NCI-H446 treated with DMSO at 0.1 percent for 48 hours (cell line): ENCODE measurements around the gene ABCA3.
"Not testable (repeated sequence)": the region's sequence is repeated elsewhere in the genome, so short reads cannot be mapped to it uniquely, and the experiment has no call there.

Experiments used
- DNase-seq: peaks from one replicate; lab custom pipeline; 2025; lab: John Stamatoyannopoulos, UW

Gene ABCA3

DNA sequence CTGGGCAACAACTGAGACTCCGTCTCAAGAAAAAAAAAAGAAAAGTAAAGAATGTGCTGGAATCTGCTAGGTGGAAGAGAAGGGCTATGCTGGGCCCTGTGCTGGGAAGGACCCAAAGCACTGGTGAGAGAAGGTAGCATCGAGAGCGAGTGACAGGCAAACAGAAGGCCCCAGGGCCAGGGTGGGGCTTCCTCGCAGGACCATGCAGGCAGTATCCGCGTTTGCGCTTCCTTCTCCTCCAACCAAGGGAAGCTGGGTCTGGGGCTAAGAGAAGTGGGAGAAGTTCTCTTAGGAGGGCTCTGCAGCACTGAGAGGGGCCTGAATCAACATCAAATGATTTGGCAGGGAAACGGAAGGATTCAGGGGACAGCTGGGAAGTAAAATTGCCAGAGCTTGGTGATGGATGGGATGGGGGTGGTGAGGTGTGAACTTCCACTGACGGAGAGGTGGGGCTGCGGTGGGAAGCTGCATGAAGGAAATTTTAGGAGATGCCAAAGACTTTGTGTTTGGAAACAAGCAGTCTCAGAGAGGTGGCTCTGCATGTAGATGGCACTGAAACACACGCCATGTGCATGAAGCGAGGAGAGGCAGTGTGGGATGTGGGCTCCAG, 83.9 kb downstream of the ABCA3 start:
- DNase-seq: no peak

DNA sequence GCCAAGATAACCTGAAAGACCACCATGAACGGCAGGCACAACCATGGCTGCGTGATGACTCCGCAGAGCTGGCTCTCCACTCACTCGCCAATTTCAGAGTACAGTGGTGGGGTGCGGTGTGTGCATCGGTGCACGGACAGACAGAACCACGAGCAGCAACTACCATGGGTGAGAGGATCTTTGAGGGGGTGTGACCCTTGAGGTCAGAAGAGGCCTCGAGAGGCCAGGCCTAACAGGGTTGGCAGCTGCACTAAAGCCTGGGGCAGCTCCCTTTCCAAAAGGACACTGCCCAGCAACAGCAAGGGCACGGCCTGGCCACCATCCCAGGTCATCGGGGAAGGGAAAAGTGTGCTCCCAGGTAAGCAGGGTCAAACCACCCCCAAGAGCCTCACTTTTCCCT, 87.2 kb downstream of the ABCA3 start:
- DNase-seq: no peak

DNA sequence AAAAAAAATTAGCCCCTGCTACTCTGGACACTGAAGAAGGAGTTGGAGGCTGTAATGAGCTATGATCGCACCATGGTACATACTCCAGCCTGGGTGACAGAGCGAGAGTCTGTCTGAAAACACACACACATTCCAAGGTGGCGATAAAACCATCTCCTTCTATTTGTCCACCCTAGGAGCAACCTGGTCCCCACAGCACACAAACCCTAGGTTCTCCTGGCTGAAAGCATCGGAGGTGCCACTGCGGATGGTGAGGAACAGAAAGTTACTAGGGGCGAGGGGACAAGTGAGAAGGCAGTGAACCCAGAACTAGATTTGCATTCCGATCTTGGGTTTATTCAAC, 87.8 kb downstream of the ABCA3 start:
- no peak for DNase-seq

DNA sequence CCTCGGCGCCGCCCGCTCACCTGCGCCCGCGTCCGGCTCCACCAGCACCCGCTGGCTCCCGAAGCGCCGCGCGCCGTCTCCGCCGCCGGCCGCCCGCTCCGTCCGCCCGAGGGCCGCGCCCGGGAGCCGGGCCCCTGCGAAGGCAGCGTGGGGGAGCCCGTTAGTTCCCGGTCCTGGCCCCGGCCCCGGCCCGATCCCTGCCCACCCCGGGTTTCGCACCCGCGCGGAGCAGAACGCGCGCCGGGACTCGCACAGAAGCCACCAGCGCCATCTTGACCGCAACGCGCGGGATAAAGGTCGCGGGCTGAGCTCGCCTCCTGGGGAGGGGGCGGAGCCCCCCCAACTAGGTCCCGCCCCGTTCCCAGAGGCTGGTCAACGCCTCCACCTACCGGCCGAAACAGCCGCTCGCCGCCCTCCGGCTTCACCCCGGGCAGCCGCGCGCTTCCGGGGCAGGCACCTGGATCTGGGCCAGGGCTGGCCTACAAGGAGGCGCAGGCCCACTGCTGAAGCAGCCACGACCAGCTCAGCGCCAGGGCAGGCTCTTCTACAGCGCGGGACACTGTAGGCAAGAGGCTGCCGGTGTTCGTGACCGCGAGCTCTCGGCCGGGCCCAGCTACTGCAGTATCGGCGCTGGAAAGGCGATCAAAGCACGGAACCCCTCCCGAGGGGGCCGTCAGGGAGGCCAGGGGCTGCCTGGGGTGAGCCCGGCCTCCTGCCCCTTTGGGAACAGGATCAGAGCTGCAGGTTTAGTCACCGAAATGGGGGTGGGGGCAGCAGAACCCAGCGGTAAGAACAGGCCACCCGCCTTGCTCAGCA, 89.0 kb downstream of the ABCA3 start, which contains the start of gene ECI1:
TSS of gene ECI1 (minus strand) at position 292 of the 816 bp plus-strand sequence. CDS start at position 271, 21 bp downstream.
- DNase-seq: peak; percentile 67

DNA sequence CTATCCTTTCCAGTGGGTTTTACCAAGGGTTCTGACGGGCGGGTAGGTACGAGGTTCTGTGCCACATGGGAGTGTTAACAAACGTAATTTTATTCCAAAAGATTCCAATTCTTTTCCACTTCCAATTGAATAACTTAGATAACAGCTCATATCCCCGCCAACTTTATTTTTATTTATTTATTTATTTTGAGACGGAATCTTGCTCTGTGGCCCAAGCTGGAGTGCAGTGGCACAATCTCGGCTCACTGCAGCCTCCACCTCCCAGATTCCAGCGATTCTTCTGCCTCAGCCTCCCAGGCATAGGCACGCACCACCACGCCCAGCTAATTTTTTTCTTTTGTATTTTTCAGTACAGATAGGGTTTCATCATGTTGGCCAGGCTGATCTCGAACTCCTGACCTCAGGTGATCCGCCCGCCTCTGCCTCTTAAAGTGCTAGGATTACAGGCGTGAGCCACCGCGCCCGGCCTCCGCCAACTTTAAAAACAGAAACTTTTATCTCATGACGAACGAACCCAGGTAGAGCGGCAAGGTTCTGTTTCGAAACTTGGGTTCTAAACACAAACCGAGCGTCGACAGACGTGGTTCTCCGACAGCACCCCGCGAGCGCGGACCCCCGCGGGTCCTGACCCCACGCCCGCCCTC, 89.8 kb downstream of the ABCA3 start:
- no peak for DNase-seq

DNA sequence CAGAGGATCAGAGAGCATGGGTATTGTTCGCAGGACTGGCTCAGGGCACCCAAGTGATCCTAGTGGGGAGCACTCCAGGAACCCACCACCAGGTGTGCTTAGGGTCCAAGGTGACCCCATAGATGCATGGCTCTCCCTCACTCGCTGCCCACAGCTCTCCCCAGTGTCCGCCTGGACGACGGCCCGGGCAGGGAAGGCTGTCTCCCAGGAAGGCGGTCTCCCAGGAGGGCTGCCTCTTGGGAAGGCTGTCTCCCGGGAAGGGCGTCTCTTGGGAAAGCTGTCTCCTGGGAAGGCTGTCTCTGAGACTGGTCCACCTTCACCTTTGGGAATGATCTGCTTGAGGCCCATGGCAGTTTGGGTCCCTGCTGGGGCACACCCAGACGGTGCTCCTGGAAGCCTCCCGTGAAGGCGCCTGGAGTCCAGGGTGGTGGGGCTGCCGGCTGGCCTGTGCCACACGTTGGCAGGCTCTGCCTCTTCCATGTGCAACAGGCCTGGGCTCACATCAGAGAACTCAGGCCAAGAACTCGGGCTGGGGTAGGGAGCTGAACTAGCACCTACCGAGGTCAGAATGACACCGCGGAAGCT, 94.1 kb downstream of the ABCA3 start:
- DNase-seq: no peak

DNA sequence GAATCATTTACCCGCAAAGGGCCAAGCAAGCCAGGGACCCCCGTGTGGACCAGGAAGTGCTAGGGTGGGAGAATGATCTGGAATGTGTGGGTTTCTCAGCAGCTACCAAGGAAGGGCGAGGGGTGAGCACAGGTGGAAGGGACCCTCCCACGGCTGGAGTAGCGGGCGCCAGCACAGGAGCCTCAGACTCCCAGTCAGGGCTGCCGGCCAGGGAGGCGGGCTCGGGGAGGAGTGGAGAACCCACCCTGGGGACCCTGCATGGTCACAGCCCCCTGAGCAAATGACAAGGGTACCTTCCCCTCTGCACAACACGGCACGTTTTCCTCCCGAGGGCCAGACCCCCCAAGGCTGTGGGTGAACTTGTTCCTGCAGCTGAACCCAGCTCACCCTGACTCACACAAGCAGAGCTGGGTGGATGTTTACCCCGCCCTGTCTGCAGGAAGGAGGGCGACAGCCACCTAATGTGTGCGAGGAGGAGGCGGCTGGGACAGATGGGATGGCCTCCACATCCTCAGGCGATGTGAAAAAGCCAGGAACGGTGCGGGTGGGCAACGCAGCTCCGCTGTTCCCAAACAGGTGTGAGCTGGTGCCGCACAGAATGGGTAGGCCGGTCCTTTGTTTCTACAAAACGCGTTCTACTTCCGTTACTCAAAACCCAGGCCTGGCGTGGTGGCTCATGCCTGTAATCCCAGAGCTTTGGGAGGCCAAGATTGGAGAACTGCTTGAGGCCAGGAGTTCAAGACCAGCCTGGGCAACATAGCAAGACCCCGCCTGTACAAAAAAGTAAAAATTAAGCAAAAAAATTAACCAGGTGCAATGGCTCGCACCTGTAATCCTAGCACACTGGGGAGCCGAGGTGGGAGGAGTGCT, 95.4 kb downstream of the ABCA3 start:
- DNase-seq: no peak

DNA sequence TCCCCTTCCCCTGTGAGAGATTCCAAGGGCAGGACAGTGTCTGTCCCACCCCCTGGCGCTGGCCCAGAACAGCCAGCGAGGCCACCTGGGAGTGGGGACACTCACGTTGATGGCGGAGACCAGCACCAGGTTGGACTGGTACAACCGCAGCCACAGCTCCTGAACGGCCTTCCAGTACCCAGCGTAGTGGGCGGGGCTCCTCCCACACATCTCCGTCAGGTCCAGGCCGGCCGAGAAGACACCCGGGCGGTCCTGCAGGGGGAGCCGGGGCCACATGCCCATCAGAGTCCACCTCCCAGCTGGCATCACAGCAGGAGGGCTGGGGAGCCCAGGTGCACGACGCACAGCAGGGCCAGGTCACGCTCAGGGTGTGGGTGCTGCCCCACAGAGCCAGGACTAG, 96.2 kb downstream of the ABCA3 start:
- DNase-seq: no peak

DNA sequence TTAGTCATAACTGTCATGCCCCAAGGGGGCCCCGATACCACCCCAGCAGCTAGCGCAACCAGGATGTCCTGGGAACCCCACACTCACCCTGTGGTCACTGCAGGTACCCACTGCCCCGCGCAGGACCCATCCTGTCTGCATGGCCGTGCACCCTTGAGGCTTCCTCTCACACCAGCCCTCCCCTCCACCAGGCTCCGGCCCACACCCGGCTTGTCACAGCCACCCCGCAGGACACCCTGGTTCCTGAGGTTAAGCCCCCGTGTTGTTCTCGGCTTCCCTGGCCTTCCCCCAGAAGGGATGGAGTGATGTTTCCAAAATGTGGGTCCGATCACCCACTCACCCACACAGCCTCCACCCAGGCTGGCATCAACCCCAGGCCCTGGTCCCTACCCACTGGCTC, 96.7 kb downstream of the ABCA3 start:
- DNase-seq: no peak

DNA sequence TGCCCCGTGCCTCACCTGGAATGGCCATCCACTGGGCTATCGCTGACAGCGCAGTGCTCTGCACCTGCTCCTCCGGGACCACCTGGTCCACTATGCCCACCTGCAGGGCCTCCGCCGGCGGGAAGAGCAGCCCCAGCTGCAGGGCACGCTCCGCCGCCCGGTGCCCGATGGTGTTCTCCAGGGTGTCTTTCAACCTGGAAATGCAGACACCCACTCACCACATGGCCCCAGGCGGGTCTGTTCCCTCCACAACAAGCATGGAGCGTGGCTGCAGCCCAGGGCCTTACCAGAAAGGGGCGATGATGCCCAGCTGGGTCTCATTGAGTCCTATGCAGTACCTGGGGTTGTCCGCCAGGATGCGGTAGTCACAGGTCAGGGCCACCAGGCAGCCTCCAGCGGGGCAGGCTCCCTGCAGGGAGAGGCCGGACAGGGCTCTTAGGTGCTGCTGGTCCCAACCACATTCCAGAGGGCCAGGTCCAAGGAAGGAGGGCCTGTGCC, 97.4 kb downstream of the ABCA3 start:
- DNase-seq: no peak

DNA sequence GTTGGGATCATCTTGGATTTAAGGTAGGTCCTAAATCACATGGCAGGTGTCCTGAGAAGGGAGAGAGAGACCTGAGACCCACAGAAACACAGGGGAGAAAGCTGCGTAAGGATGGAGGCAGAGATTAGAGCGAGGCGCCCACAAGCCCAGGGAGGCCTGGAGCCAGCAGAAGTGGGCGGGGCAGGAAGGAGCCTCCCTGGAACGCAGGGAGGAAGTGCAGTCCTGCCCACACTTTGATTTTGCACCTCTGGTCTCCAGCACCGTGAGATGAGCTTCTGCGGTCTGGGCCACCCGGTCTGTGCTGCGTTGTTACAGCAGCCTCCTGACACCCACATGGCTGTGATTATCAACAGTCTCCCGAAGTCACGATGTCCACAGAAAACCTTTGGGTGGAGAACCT, 97.9 kb downstream of the ABCA3 start:
- no peak for DNase-seq

DNA sequence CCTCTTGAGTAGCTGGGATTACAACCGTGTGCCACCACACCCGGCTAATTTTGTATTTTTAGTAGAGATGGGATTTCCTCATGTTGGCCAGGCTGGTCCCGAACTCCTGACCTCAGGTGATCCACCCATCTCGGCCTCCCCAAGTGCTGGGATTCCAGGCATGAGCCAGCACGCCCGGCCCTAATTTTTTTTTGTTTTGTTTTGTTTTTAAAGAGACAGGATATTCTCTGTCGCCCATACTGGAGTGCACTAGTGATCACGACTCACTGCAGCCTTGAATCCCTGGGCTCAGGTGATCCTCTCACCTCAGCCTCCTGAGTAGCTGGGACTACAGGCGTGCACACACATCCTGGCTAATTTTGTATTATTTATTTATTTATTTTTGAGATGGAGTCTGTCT, 100.2 kb downstream of the ABCA3 start:
- not testable (repeated sequence) for DNase-seq

DNA sequence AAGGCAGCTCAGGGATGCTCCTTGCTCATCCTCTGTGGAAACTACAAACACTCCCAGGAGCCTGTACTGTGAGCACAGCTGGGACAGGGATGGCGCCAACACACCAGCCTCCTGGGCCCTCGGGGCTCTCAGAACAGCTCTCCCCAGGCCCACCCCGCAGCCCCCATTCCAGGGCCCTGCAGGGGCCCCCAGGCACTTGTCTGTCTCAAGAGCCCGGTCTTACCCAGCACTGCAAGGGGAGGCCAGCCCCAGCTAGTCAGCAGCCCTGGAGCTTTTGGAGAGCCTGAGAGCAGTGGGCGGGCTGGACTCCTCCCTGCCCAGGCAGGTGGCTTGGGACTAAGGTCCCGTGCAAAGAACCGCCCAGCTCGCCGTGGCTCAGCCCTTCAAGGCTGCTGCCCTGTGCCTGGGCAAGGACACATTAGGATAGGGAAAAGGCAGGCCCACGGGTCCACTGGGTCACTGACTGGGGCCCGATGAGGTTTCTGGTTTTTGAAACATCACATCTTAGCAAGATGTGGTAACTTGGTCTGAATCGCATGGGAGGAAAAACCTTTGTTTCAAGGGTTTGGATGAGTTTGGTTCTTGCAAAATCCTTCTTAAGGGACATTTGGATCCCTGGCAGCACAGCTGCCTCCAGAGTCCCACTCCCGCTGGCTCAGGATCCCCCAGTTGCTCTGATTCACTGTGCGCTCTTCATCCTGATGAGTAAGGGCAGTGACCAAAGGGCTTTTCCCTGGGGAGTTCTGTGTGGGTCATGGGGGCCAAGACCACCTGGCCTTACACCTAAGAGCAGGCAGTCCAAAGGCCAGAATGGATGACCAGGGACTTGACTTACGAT, 101.5 kb downstream of the ABCA3 start:
- DNase-seq: no peak

DNA sequence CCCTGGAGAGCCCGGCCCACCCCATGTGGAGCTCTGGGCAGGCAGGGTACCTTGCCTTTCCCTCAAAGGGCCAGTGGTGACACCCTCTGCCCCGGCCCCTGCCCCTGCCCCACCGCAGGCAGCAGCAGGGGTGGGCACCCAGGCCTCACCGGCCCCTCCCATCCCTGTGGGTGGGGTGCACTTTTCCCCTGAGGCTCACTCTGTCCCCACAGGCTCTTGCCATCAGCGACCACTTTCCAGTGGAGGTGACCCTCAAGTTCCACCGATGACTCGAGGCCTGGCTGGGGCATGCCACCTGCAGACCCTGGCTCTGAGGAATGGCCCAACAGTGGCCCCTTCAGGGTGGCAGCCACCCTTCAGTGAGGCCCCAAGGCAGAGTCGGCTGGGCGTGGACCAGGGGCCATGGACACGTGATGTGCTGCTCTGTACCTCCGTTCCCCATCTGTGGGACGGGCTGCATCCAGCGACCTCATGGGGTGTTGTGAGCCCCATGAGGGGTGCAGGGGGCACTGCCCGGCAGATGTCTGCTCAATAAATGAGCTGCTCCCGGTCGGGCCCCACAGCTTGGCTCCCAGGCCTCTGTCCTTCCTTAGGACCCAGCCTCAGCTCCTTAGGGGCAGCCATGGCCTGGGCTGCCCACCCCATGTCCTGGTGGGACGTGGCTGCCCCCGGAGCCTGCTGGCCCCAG, 102.2 kb downstream of the ABCA3 start:
- DNase-seq: no peak

DNA sequence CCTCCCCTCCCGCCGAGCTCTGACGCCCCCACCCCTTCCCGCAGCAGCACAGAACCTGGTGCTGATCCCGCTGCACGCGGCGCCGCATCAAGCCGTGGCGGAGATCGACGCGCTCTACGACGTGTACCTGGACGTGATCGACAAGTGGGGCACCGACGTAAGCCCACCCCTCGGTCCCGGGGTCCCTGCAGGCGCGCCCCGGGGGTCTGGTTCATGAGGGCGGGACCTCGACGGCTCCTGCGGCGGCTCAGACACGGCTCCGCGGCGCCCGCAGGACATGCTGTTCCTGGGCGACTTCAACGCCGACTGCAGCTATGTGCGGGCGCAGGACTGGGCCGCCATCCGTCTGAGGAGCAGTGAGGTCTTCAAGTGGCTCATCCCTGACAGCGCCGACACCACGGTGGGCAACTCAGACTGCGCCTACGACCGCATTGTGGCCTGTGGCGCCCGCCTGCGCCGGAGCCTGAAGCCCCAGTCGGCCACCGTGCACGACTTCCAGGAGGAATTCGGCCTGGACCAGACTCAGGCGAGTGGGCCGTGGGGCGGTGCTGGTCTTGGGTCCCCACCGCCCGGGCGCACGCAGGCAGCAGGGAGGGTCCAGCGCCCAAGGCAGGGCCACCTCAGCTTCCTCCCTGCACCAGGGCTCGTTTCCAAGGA, 102.9 kb downstream of the ABCA3 start:
- DNase-seq: no peak

DNA sequence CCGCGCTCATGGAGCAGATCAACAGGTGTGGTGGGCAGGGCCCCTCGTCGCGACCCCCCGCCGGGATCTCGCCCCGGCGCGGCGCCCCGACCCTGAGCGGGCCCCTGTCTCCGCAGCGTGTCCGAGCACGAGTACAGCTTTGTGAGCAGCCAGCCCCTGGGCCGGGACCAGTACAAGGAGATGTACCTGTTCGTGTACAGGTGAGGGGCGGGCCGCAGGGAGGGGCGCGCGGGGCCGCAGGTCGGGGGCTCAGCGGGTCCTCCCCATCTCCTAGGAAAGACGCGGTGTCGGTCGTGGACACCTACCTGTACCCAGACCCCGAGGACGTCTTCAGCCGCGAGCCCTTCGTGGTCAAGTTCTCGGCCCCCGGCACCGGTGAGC, 103.4 kb downstream of the ABCA3 start:
- no peak for DNase-seq

DNA sequence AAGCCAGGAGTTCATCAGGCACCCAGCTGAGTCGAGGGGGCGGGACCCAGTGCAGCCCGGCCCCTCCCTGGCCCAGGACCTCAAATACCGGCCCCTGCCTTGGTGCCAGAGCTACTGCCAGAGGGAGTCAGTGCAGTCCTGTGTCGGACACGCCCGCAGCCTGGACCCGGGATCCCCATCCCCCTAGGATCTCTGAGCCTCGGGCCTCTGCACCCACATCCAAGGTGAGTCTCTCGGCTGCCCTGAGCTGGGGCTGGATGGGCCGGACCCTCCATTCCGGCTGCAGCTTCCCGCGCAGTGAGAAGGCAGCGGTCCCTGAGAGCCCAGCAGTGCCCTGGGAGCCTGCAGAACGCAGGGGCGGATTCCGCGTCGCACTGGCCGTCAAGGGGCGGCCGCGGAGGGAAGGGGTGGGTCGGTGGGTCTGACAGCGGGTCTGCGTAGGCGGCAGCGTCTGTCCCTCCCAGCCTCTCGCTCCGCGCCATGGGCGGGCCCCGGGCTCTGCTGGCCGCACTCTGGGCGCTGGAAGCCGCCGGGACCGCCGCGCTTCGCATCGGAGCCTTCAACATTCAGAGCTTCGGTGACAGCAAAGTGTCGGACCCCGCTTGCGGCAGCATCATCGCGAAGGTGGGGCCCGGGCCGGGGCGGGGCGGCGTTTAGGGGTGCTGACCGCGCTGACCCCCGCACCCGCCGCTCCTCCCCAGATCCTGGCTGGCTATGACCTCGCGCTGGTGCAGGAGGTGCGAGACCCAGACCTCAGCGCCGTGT, 104.0 kb downstream of the ABCA3 start, which contains the start of gene DNASE1L2:
TSS of gene DNASE1L2 (plus strand) at position 108 of the 765 bp plus-strand sequence. CDS start at position 481, 373 bp downstream.
- DNase-seq: no peak

DNA sequence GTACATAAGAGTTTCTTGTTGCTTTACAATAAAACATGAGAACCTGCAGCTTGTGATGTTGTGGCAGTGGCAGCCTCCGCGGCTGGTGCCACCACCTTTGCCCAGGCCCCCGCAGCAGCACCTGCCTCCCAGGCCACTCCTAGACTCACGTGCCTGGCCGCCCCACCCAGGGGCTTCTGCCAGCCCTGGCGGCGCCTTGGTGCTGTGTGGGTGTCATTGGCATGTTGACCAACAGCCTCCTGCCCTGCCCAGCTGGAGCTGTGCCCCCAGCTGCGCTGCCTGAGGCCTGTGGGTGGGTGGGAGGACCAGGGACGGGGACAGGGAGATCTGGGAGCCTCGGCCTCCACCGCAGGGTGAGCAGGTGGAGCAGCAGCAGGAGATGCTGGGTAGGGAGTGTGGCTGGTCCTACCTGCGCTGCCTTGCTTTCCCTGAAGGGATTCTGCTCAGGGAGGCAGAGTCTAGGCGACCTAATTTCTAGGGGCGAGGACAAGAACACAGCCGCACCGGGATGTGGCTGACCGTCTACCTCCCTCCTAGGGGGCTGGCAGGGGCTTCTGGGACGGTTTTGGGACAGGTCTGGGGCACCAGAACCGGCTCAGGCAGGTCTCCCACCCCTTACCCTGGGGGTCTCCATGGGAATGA, 104.7 kb downstream of the ABCA3 start:
- no peak for DNase-seq
